ENCODE results near the gene UNC5A. TPM values are rescaled to one million over a fixed set of nuclear protein-coding genes. Genes with fewer than 3 reads are reported as not detected.

Gene UNC5A
- polyA plus RNA-seq, 1 of the 3 experiments (the other 2 are of a cell fraction) = 0.46 TPM

DNA sequence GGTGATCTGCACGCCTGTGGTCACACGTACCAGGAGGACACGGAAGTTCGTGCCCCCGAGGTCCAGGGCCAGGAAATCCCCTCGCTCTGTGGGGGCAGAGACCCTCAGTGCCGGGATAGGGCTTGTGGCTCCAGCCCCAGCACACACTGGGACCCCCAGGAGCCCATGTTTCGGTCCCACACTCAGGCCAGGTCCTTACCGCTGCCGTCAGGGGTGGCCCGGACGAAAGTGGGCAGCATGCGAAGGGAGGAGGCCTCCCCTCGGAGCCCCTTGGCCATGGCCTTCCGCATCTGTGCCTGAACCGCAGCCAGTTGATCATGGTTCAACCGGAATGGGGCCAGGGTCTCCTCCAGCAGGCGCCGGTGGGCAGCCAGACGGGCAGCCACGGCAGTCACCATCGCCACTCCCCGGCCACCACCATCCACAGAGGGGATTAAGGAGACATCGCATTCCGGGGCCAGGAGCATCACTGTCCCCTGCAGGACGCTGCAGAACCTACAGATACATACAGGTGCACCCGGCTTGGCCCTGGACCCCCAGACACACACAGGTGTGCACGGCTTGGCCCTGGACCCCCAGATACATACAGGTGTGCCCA, 77.0 kb downstream of the UNC5A start:
- DNase-seq = peak; percentile 32
- Histone ChIP-seq H3F3A (replicated peaks; ENCODE audit: insufficient read depth) (no peaks in the 10 kb centered on the region), H4K20me1 (ENCODE audit: insufficient read depth) (no peaks in the 10 kb centered on the region), H3K4me1 (ENCODE audit: control insufficient read depth in 1 of 2, insufficient read depth in 2 of 2, low read depth in 1 of 2, low read length in 1 of 2) (peaks cover 0 to 29% of the 10 kb centered on the region in 2 experiments; a peak in 2 of 4 replicates), H2AFZ (ENCODE audit: low read depth) (no peak overlapping the region), H3K4me2 (no peak overlapping the region), H3K27ac (ENCODE audit: low read depth in 2 of 2, low read length in 1 of 2) (no peak overlapping the region), H3K27me3 (ENCODE audit: insufficient read depth) (no peaks in the 10 kb centered on the region; the same call in 1 of the 2 replicates), H3K9me2 (no peaks in the 10 kb centered on the region), H3K9ac (no peak overlapping the region), H3K36me3 (replicated peaks in 1 of 2; ENCODE audit: control insufficient read depth in 1 of 2, insufficient read depth in 2 of 2, low read length in 1 of 2) (no peaks in the 10 kb centered on the region), H3K4me3 (ENCODE audit: low read depth in 2 of 2, low read length in 1 of 2) (no peak overlapping the region), H3K79me2 (ENCODE audit: insufficient read depth) (no peaks in the 10 kb centered on the region), H3K9me3 (no peaks in the 10 kb centered on the region)
- TF ChIP-seq TEAD4 (IDR thresholded peaks at IDR 0.05; ENCODE audit: borderline replicate concordance, insufficient read depth) = no peak
- TF ChIP-seq, protein P1, sequence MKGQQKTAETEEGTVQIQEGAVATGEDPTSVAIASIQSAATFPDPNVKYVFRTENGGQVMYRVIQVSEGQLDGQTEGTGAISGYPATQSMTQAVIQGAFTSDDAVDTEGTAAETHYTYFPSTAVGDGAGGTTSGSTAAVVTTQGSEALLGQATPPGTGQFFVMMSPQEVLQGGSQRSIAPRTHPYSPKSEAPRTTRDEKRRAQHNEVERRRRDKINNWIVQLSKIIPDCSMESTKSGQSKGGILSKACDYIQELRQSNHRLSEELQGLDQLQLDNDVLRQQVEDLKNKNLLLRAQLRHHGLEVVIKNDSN (IDR thresholded peaks at IDR 0.05; ENCODE audit: borderline replicate concordance, low read depth) = no peak
- TF ChIP-seq, protein P2, sequence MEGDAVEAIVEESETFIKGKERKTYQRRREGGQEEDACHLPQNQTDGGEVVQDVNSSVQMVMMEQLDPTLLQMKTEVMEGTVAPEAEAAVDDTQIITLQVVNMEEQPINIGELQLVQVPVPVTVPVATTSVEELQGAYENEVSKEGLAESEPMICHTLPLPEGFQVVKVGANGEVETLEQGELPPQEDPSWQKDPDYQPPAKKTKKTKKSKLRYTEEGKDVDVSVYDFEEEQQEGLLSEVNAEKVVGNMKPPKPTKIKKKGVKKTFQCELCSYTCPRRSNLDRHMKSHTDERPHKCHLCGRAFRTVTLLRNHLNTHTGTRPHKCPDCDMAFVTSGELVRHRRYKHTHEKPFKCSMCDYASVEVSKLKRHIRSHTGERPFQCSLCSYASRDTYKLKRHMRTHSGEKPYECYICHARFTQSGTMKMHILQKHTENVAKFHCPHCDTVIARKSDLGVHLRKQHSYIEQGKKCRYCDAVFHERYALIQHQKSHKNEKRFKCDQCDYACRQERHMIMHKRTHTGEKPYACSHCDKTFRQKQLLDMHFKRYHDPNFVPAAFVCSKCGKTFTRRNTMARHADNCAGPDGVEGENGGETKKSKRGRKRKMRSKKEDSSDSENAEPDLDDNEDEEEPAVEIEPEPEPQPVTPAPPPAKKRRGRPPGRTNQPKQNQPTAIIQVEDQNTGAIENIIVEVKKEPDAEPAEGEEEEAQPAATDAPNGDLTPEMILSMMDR (IDR thresholded peaks at IDR 0.05) = no peak
- TF ChIP-seq NFIC (IDR thresholded peaks at IDR 0.05; ENCODE audit: borderline replicate concordance) = no peak
- TF ChIP-seq, protein P3, sequence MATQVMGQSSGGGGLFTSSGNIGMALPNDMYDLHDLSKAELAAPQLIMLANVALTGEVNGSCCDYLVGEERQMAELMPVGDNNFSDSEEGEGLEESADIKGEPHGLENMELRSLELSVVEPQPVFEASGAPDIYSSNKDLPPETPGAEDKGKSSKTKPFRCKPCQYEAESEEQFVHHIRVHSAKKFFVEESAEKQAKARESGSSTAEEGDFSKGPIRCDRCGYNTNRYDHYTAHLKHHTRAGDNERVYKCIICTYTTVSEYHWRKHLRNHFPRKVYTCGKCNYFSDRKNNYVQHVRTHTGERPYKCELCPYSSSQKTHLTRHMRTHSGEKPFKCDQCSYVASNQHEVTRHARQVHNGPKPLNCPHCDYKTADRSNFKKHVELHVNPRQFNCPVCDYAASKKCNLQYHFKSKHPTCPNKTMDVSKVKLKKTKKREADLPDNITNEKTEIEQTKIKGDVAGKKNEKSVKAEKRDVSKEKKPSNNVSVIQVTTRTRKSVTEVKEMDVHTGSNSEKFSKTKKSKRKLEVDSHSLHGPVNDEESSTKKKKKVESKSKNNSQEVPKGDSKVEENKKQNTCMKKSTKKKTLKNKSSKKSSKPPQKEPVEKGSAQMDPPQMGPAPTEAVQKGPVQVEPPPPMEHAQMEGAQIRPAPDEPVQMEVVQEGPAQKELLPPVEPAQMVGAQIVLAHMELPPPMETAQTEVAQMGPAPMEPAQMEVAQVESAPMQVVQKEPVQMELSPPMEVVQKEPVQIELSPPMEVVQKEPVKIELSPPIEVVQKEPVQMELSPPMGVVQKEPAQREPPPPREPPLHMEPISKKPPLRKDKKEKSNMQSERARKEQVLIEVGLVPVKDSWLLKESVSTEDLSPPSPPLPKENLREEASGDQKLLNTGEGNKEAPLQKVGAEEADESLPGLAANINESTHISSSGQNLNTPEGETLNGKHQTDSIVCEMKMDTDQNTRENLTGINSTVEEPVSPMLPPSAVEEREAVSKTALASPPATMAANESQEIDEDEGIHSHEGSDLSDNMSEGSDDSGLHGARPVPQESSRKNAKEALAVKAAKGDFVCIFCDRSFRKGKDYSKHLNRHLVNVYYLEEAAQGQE (IDR thresholded peaks at IDR 0.05; ENCODE audit: low read depth, low read length) = no peak
- TF ChIP-seq TAF1 (IDR thresholded peaks at IDR 0.05; ENCODE audit: borderline replicate concordance, low read depth, low read length) = no peak
- no peak for TF ChIP-seq CHD2 (IDR thresholded peaks at IDR 0.05; ENCODE audit: low read length, partially characterized antibody)
- no peak for TF ChIP-seq EZH2phosphoT487 (IDR thresholded peaks at IDR 0.05; ENCODE audit: borderline replicate concordance, low read depth)
- no peak for TF ChIP-seq FOSL2 (IDR thresholded peaks at IDR 0.05; ENCODE audit: borderline replicate concordance, low read depth)
- no peak for TF ChIP-seq YY1 (IDR thresholded peaks at IDR 0.05; ENCODE audit: low read depth)
- TF ChIP-seq NRF1 (IDR thresholded peaks at IDR 0.05; ENCODE audit: low read depth, low read length) = no peak
- TF ChIP-seq GATA2 (CRISPR knock-in tag; IDR thresholded peaks at IDR 0.05) = no peak
- no peak for TF ChIP-seq RXRA (IDR thresholded peaks at IDR 0.05; ENCODE audit: borderline replicate concordance, low read depth)
- TF ChIP-seq, protein P4, sequence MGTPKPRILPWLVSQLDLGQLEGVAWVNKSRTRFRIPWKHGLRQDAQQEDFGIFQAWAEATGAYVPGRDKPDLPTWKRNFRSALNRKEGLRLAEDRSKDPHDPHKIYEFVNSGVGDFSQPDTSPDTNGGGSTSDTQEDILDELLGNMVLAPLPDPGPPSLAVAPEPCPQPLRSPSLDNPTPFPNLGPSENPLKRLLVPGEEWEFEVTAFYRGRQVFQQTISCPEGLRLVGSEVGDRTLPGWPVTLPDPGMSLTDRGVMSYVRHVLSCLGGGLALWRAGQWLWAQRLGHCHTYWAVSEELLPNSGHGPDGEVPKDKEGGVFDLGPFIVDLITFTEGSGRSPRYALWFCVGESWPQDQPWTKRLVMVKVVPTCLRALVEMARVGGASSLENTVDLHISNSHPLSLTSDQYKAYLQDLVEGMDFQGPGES (IDR thresholded peaks at IDR 0.05; ENCODE audit: low read depth, low read length) = no peak
- no peak for TF ChIP-seq RCOR1 (IDR thresholded peaks at IDR 0.05; ENCODE audit: low read length)
- TF ChIP-seq ELF1 (IDR thresholded peaks at IDR 0.05) = no peak
- 74% methylated on average over 19 of the region's 28 CpGs for WGBS (ENCODE audit: low lambda C conversion rate)
- POLR2A ChIA-PET = no interaction called here
- CTCF ChIA-PET = interaction anchor here (0.9 to 4.1 kb wide), 2 partner anchors 22 to 75 kb away, joined by 3 to 19 read pairs; partner anchors contain the start of gene UNC5A
